Measurements from ENCODE around the gene ARHGAP24. TPM values are rescaled to one million over a fixed set of nuclear protein-coding genes. Genes with fewer than 3 reads are reported as not detected.
"Not testable (repeated sequence)": the region's sequence is repeated elsewhere in the genome, so short reads cannot be mapped to it uniquely, and the experiment has no call there.

The ARHGAP24 gene
- total RNA-seq, 1 donor from 2014 or later, result 15.0 TPM

- Mint-ChIP-seq H3K4me1 (peaks cover 23% of the 10 kb centered on the region), H3K4me3 (no peak overlapping the region), H3K27ac (no peak overlapping the region), H3K27me3 (ENCODE audit: low read depth) (no peaks in the 10 kb centered on the region), H3K36me3 (no peaks in the 10 kb centered on the region), H3K9me3 (no peaks in the 10 kb centered on the region)
- TF ChIP-seq CTCF (IDR thresholded peaks at IDR 0.05; ENCODE audit: unreplicated experiment), result no peak
- DNase-seq (ENCODE audit: low spot score in 2 of 2, unreplicated experiment in 2 of 2), result no peak
Observed at GRCh38 chr4:85956293-85956945, 481.5 kb downstream of the ARHGAP24 start.

- Mint-ChIP-seq H3K27me3 (ENCODE audit: low read depth) (no peaks in the 10 kb centered on the region), H3K27ac (no peak overlapping the region), H3K4me3 (no peak overlapping the region), H3K4me1 (peaks cover 2% of the 10 kb centered on the region), H3K9me3 (peaks cover 8% of the 10 kb centered on the region), H3K36me3 (peaks cover 5% of the 10 kb centered on the region)
- DNase-seq (ENCODE audit: low spot score in 2 of 2, unreplicated experiment in 2 of 2), result no peak
- TF ChIP-seq CTCF (IDR thresholded peaks at IDR 0.05; ENCODE audit: unreplicated experiment), result no peak
Observed at GRCh38 chr4:85961887-85962286, 486.9 kb downstream of the ARHGAP24 start.

GRCh38 chr4:85963231-85963630 lies 488.3 kb downstream of the ARHGAP24 start:
- Mint-ChIP-seq H3K27ac (no peak overlapping the region), H3K27me3 (ENCODE audit: low read depth) (no peaks in the 10 kb centered on the region), H3K36me3 (peaks cover 5% of the 10 kb centered on the region), H3K4me3 (no peak overlapping the region), H3K9me3 (peaks cover 8% of the 10 kb centered on the region), H3K4me1 (peaks cover 5% of the 10 kb centered on the region)
- no peak for DNase-seq (ENCODE audit: low spot score in 2 of 2, unreplicated experiment in 2 of 2)
- no peak for TF ChIP-seq CTCF (IDR thresholded peaks at IDR 0.05; ENCODE audit: unreplicated experiment)

- peaks cover 5% of the 10 kb centered on the region for H3K36me3 Mint-ChIP-seq
- no peaks in the 10 kb centered on the region for H3K27me3 Mint-ChIP-seq (ENCODE audit: low read depth)
- H3K9me3 Mint-ChIP-seq, result peaks cover 8% of the 10 kb centered on the region
- H3K27ac Mint-ChIP-seq, result no peak overlapping the region
- no peak overlapping the region for H3K4me3 Mint-ChIP-seq
- TF ChIP-seq CTCF (IDR thresholded peaks at IDR 0.05; ENCODE audit: unreplicated experiment), result no peak
- DNase-seq (ENCODE audit: low spot score in 2 of 2, unreplicated experiment in 2 of 2), result no peak
- peaks cover 6% of the 10 kb centered on the region for H3K4me1 Mint-ChIP-seq
Observed at GRCh38 chr4:85964298-85964697, 489.3 kb downstream of the ARHGAP24 start.

- H3K36me3 Mint-ChIP-seq; H3K4me3 Mint-ChIP-seq; H3K9me3 Mint-ChIP-seq; H3K27ac Mint-ChIP-seq; DNase-seq (ENCODE audit: low spot score in 2 of 2, unreplicated experiment in 2 of 2); H3K4me1 Mint-ChIP-seq; H3K27me3 Mint-ChIP-seq (ENCODE audit: low read depth): not testable (repeated sequence)
Observed at GRCh38 chr4:85965017-85965416, 490.1 kb downstream of the ARHGAP24 start.

- no peak for DNase-seq (ENCODE audit: low spot score in 2 of 2, unreplicated experiment in 2 of 2)
- Mint-ChIP-seq H3K27ac (no peak overlapping the region), H3K9me3 (peaks cover 8% of the 10 kb centered on the region), H3K27me3 (ENCODE audit: low read depth) (no peaks in the 10 kb centered on the region), H3K4me3 (no peak overlapping the region), H3K36me3 (peaks cover 5% of the 10 kb centered on the region), H3K4me1 (peaks cover 6% of the 10 kb centered on the region)
- no peak for TF ChIP-seq CTCF (IDR thresholded peaks at IDR 0.05; ENCODE audit: unreplicated experiment)
Observed at GRCh38 chr4:85965529-85965928, 490.6 kb downstream of the ARHGAP24 start.

All from mesothelial cell of epicardium (in vitro differentiated cells).